CD4-positive, alpha-beta memory T cell (primary cell): ENCODE data around the gene RPS6KB2. TPM values are rescaled to one million over a fixed set of nuclear protein-coding genes. Genes with fewer than 3 reads are reported as not detected.

Experiments used
- CTCF ChIA-PET: fragments of 350-600 bp; sonication (Branson Sonifier 250); formaldehyde crosslinking; loops from one replicate; lab custom pipeline; 2021; ENCODE audit warnings: inconsistent platforms; ENCODE audit not compliant: partially characterized antibody; lab: Charles Lee
- POLR2A ChIA-PET: fragments of 350-600 bp; sonication (Branson Sonifier 250); formaldehyde crosslinking; loops from one replicate; lab custom pipeline; 2021; ENCODE audit not compliant: partially characterized antibody; lab: Charles Lee
- DNase-seq, 5 donors: peaks; one replicate each; pipeline versions ENCODE4 v3.0.0 to v3.0.0-alpha.2; 2020 to 2022; ENCODE audit warnings: mixed read lengths in 1 of 5
- H3K27ac ChIP-seq: one replicate; pipeline ENCODE4 v1.7.0; 2013; ENCODE audit warnings: low read depth, low read length
- H3K27me3 ChIP-seq: 2 replicates; pipeline ENCODE4 v1.7.0; 2013; ENCODE audit warnings: mild to moderate bottlenecking, low read length, moderate library complexity; ENCODE audit not compliant: insufficient read depth
- H3K36me3 ChIP-seq: 2 replicates; pipeline ENCODE4 v1.7.0; 2013; ENCODE audit warnings: mild to moderate bottlenecking, low read length, moderate library complexity; ENCODE audit not compliant: insufficient read depth
- H3K4me1 ChIP-seq: 2 replicates; pipeline ENCODE4 v1.7.0; 2013; ENCODE audit warnings: mild to moderate bottlenecking, low read length, moderate library complexity; ENCODE audit not compliant: insufficient read depth
- H3K4me3 ChIP-seq, 2 donors: one replicate each; pipeline ENCODE4 v1.7.0; 2013; ENCODE audit warnings: low read length in 2 of 2, mild to moderate bottlenecking in 1 of 2
- H3K9me3 ChIP-seq, 2 donors: one replicate each; pipeline ENCODE4 v1.7.0; 2013; ENCODE audit warnings: low read length in 2 of 2, control low read depth in 1 of 2; ENCODE audit not compliant: control insufficient read depth in 1 of 2
- H3K27ac Mint-ChIP-seq, 7 donors: one replicate each; pipeline ENCODE4 v1.8.0; 2020 to 2021; ENCODE audit warnings: mixed read lengths in 7 of 7, mild to moderate bottlenecking in 6 of 7, inconsistent platforms in 3 of 7, moderate library complexity in 3 of 7
- H3K27me3 Mint-ChIP-seq, 2 donors: one replicate each; pipeline ENCODE4 v1.8.0; 2020 to 2021; ENCODE audit warnings: mixed read lengths in 2 of 2
- H3K36me3 Mint-ChIP-seq, 2 donors: one replicate each; pipeline ENCODE4 v1.8.0; 2020 to 2021; ENCODE audit warnings: mixed read lengths in 2 of 2, inconsistent platforms in 1 of 2, mild to moderate bottlenecking in 1 of 2
- H3K4me1 Mint-ChIP-seq, 4 donors: one replicate each; pipeline ENCODE4 v1.8.0; 2020 to 2021; ENCODE audit warnings: mixed read lengths in 4 of 4, mild to moderate bottlenecking in 1 of 4
- H3K4me3 Mint-ChIP-seq, 8 donors: one replicate each; pipeline ENCODE4 v1.8.0; 2020 to 2021; ENCODE audit warnings: mixed read lengths in 8 of 8, mild to moderate bottlenecking in 7 of 8, moderate library complexity in 6 of 8, inconsistent platforms in 3 of 8
- H3K9me3 Mint-ChIP-seq, 8 donors: one replicate each; pipeline ENCODE4 v1.8.0; 2020 to 2021; ENCODE audit warnings: mixed read lengths in 8 of 8, mild to moderate bottlenecking in 5 of 8, inconsistent platforms in 3 of 8, moderate library complexity in 1 of 8
- intact Hi-C: fragments of 100-400 bp; cut with micrococcal nuclease; formaldehyde crosslinking; loops from one replicate; pipeline ENCODE4 v1.15.1; 2023
- polyA plus RNA-seq, 2 donors: library from polyadenylated mRNA; unstranded; fragments of 300-500 nt; fragmentation: Illumina TruSeq; gene quantifications; one replicate each; pipeline ENCODE4 v1.2.3, GENCODE V29; 2021
- total RNA-seq, 2 experiments: library from RNA; stranded (reverse); gene quantifications; one replicate each; pipeline ENCODE4 v1.2.3, GENCODE V29; 2021

RPS6KB2 gene
- total and polyA plus RNA-seq, 4 experiments from 2014 or later, result 55.2 to 79.9 (median 68.2) TPM

DNA sequence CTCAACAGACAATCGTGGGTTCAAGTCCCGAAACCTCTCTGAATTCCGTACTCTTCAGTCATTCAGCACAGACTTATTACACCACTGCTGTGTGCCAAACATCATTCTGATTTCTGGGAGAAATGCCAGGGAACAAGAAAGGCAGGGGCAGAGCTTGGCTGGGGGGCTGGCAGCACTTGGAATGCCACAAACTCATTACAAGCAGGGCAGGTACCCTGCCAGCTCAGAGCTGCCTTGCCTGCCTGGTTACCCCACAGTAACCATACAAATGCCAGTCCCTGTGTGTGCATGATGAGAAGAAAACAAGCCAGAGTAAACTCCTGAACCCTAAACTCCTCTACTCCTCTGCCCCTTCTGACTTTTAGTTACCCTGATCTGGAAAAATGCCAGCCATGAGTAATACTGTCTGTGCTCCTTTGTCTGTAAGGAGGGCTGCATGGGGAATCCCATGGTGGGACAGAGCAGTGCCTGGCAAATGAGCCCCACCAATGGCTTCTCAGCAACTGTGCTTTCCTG lies 43.4 kb upstream of the RPS6KB2 start:
- POLR2A ChIA-PET, result interaction anchor here (1.0 to 19.7 kb wide), 2 partner anchors 13 to 31 kb away, joined by 3 to 449 read pairs; partner anchors contain the start of gene POLD4
- H3K4me1 ChIP-seq, result peaks cover 6% of the 10 kb centered on the region
- DNase-seq, result peak in 1 of 5 donors; percentile 9

DNA sequence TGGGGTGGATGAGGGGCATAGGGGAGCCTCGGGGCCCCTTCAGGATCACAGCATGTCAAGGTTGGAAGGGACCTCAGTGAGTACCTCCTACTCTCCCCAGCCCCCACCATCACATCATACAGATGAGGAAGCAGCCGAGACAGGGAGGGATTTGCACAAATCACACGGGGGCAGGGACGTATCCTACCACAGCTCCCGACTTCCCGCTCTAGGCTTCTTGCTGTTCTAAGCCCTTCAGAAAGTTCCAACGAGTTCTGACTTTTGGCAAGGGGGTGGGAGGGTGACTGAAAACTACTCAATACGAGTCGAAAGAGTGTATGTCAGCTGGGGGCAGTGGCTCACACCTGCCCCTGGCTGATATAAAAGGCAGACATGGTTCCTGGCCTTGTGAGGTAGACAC lies 41.2 kb upstream of the RPS6KB2 start:
- no peak overlapping the region for H3K4me3 Mint-ChIP-seq
- ChIA-PET CTCF (interaction anchor here (0.6 to 24.8 kb wide), 9 partner anchors 13 to 198 kb away, joined by 3 to 1065 read pairs (median 5); partner anchors contain the start of genes CLCF1, POLD4 and PPP1CA), POLR2A (interaction anchor here (1.1 to 19.7 kb wide), 8 partner anchors 9 to 118 kb away, joined by 3 to 449 read pairs (median 5); partner anchors contain the start of genes CLCF1, PITPNM1, POLD4 and PPP1CA)
- H3K4me1 ChIP-seq, result peaks cover 16% of the 10 kb centered on the region
- no peak overlapping the region for H3K4me3 ChIP-seq
- peaks cover 0 to 1% of the 10 kb centered on the region in 2 donors for H3K27me3 Mint-ChIP-seq
- peaks cover 14 to 27% (median 22%) of the 10 kb centered on the region in 4 donors for H3K4me1 Mint-ChIP-seq
- H3K36me3 ChIP-seq, result no peaks in the 10 kb centered on the region
- no peak for DNase-seq
- peak overlapping the region in 2 of 7 donors; percentile 2 to 47 for H3K27ac Mint-ChIP-seq
- no peaks in the 10 kb centered on the region for H3K9me3 Mint-ChIP-seq
- intact Hi-C loops, result no loop called here
- no peaks in the 10 kb centered on the region for H3K27me3 ChIP-seq
- no peaks in the 10 kb centered on the region for H3K9me3 ChIP-seq
- H3K36me3 Mint-ChIP-seq, result peaks cover 0 to 3% of the 10 kb centered on the region in 2 donors
- no peak overlapping the region for H3K27ac ChIP-seq

More for the DNA sequence above, 43.4 kb upstream of the RPS6KB2 start:
- Mint-ChIP-seq H3K4me1 (peaks cover 11 to 19% (median 16%) of the 10 kb centered on the region in 4 donors), H3K27ac (no peak overlapping the region), H3K36me3 (peaks cover 0 to 3% of the 10 kb centered on the region in 2 donors), H3K9me3 (no peaks in the 10 kb centered on the region), H3K4me3 (no peak overlapping the region), H3K27me3 (peaks cover 0 to 1% of the 10 kb centered on the region in 2 donors)
- Histone ChIP-seq H3K9me3 (no peaks in the 10 kb centered on the region), H3K36me3 (no peaks in the 10 kb centered on the region), H3K27ac (no peak overlapping the region), H3K27me3 (no peaks in the 10 kb centered on the region), H3K4me3 (no peak overlapping the region)
- intact Hi-C loops, result no loop called here
- CTCF ChIA-PET, result interaction anchor here (1.1 to 24.8 kb wide), 4 partner anchors 11 to 39 kb away, joined by 3 to 1065 read pairs (median 74); partner anchors contain the start of genes CLCF1 and POLD4

DNA sequence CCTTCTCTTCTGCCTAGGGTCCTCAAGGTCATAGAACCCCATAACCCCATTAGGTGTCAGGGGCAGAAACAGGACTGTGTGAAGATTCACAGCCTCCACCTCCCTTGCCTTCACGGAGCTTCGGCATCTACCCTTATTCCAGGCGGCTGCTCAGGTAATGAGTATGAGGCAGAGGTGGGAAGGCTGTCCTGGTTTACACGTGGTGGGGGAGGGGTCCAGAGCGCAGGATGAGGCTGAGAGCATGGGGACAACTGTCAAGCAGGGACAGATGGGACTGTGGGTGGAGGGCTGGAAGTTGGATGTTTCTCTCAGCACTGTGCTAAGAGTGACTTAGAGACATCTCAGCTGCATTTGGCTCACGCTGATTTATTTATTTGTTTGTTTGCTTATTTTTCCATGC lies 40.8 kb upstream of the RPS6KB2 start:
- peaks cover 16 to 28% (median 23%) of the 10 kb centered on the region in 4 donors for H3K4me1 Mint-ChIP-seq
- peak overlapping the region in 4 of 7 donors; percentile 2 to 89 (median 26) for H3K27ac Mint-ChIP-seq
- no peaks in the 10 kb centered on the region for H3K9me3 ChIP-seq
- DNase-seq, result no peak
- intact Hi-C loops, result no loop called here
- H3K4me3 Mint-ChIP-seq, result peak overlapping the region in 1 of 8 donors; percentile 35
- H3K27ac ChIP-seq, result no peak overlapping the region
- ChIA-PET CTCF (interaction anchor here (0.6 to 24.8 kb wide), 7 partner anchors 14 to 198 kb away, joined by 3 to 1065 read pairs (median 4); partner anchors contain the start of genes CLCF1, POLD4 and PPP1CA), POLR2A (interaction anchor here (1.1 to 19.7 kb wide), 8 partner anchors 9 to 118 kb away, joined by 3 to 449 read pairs (median 5); partner anchors contain the start of genes CLCF1, PITPNM1, POLD4 and PPP1CA)
- peaks cover 0 to 1% of the 10 kb centered on the region in 2 donors for H3K27me3 Mint-ChIP-seq
- H3K36me3 ChIP-seq, result no peaks in the 10 kb centered on the region
- no peaks in the 10 kb centered on the region for H3K27me3 ChIP-seq
- peaks cover 0 to 5% of the 10 kb centered on the region in 2 donors for H3K36me3 Mint-ChIP-seq
- H3K4me3 ChIP-seq, result no peak overlapping the region
- H3K9me3 Mint-ChIP-seq, result no peaks in the 10 kb centered on the region
- H3K4me1 ChIP-seq, result peaks cover 15% of the 10 kb centered on the region

DNA sequence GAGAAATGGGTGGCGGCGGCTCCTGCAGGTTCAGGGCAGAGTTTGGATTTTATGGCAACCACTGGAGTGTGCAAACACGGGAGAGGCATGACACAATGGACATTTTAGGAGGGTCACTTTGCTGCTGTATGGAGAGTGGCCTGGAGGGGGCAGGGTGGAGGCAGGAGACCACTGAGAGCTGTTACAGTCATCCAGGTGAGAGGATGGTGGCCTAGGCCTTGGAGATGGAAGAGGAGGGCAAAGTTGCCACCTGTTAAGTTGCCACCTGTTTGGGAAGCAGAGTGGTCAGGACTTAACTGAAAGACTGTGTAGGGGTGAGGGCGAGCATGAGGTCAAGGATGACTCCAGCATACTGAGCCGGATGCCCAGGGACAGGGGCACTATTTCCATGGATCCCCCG lies 38.8 kb upstream of the RPS6KB2 start:
- Histone ChIP-seq H3K9me3 (no peaks in the 10 kb centered on the region), H3K36me3 (no peaks in the 10 kb centered on the region), H3K4me3 (no peak overlapping the region), H3K27ac (no peak overlapping the region), H3K27me3 (no peaks in the 10 kb centered on the region), H3K4me1 (peaks cover 16% of the 10 kb centered on the region)
- ChIA-PET CTCF (interaction anchor here (1.0 to 24.8 kb wide), 4 partner anchors 12 to 87 kb away, joined by 3 to 1065 read pairs (median 22); partner anchors contain the start of genes POLD4, PPP1CA and TBC1D10C), POLR2A (interaction anchor here (0.7 to 21.5 kb wide), 6 partner anchors 12 to 116 kb away, joined by 3 to 2262 read pairs (median 6); partner anchors contain the start of genes CARNS1, PITPNM1, POLD4 and PPP1CA)
- H3K27ac Mint-ChIP-seq, result peak overlapping the region; percentile 64 to 92 (median 80)
- peak overlapping the region; percentile 40 to 87 (median 75) for H3K4me3 Mint-ChIP-seq
- H3K36me3 Mint-ChIP-seq, result peaks cover 4 to 10% of the 10 kb centered on the region in 2 donors
- H3K9me3 Mint-ChIP-seq, result peaks cover 0 to 1% (median 0%) of the 10 kb centered on the region in 8 donors
- peaks cover 21 to 41% (median 33%) of the 10 kb centered on the region in 4 donors for H3K4me1 Mint-ChIP-seq
- H3K27me3 Mint-ChIP-seq, result peaks cover 0 to under 1% of the 10 kb centered on the region in 2 donors
- intact Hi-C loops, result loop anchor here (1.0 kb wide), 2 partner anchors 80 to 117 kb away; partner anchors contain the start of gene TMEM134
- peak; percentile 47 to 57 (median 54) for DNase-seq

DNA sequence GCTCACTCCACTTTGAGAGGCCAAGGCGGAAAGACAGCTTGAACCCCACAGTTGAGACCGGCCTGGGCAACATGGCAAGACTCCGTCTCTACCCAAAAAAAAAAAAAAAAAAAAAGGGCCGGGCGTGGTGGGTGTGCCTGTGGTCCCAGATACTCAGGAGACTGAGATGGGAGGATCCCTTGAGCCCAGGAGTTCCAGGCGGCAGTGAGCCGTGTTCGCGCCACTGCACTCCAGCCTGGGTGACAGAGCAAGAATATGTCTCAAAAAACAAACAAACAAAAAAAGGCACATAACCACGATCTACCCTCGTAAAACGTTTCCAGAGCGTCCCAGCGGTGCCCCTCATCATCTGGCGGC lies 37.4 kb upstream of the RPS6KB2 start:
- Histone ChIP-seq H3K36me3 (peaks cover 3% of the 10 kb centered on the region), H3K4me1 (peaks cover 16% of the 10 kb centered on the region), H3K27ac (peak overlapping the region; percentile 79), H3K9me3 (no peaks in the 10 kb centered on the region), H3K4me3 (peak overlapping the region; percentile 63 to 75), H3K27me3 (no peaks in the 10 kb centered on the region)
- CTCF ChIA-PET, result interaction anchor here (1.4 to 24.8 kb wide), 12 partner anchors 9 to 123 kb away, joined by 3 to 1065 read pairs (median 6); partner anchors contain the start of genes AIP, POLD4, PPP1CA and PTPRCAP
- intact Hi-C loops, result loop anchor here (1.0 kb wide), 1 partner anchor 93 kb away; no protein-coding TSS in a partner anchor
- H3K4me3 Mint-ChIP-seq, result peak overlapping the region; percentile 87 to 93 (median 91)
- POLR2A ChIA-PET, result interaction anchor here (1.1 to 21.5 kb wide), 22 partner anchors 8 to 119 kb away, joined by 3 to 2262 read pairs (median 8); partner anchors contain the start of genes AIP, CARNS1, CDK2AP2 and CLCF1
- no peak for DNase-seq
- peaks cover 21 to 41% (median 33%) of the 10 kb centered on the region in 4 donors for H3K4me1 Mint-ChIP-seq
- H3K9me3 Mint-ChIP-seq, result peaks cover 0 to 1% (median 0%) of the 10 kb centered on the region in 8 donors
- H3K27ac Mint-ChIP-seq, result peak overlapping the region; percentile 75 to 94 (median 86)
- H3K36me3 Mint-ChIP-seq, result peaks cover 4 to 12% of the 10 kb centered on the region in 2 donors
- no peaks in the 10 kb centered on the region for H3K27me3 Mint-ChIP-seq

DNA sequence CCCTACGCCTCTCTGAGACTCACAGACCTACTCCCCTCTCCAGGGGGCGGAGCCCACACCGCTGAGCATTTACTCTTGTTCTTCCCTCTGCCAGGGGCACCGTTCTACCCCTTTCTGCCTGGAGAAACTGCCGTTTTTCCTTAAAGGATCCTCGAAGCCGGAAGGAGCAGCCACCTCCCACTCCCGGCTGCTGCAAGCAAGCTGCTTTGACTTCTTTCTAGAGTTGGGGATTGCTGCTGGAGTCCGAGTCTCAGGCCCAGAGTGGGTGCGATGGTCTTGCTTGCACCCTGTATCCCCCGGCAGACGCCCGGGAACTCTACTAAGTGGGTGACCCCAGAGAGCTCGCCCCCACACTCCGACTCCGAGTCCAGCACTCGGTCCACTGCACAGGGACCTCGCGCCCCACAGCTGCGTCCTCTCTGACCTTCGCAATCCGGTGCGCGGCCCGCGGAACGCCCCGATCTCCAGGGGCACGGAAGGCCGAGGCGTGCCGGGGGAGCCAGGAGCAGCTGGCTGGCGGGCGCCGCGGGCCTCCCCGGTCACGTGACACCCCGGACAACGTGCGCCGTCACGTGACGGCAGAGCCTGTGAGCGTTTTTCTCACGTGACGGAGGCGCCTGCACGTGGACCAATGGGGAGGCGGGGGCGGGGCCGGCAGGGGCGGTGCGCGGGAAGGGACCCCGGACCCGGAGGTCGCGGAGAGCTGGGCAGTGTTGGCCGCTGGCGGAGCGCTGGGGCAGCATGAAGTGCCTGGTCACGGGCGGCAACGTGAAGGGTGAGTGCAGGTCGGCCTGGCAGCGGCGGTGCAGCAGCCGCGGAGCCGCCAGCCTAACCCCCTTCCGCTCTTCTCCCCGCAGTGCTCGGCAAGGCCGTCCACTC lies 36.8 kb upstream of the RPS6KB2 start, which contains the start of gene RAD9A:
TSS of gene RAD9A (plus strand) at position 683 of the 879 bp plus-strand sequence. CDS start at position 742, 59 bp downstream.
- peaks cover 3% of the 10 kb centered on the region for H3K36me3 ChIP-seq
- Mint-ChIP-seq H3K4me1 (peaks cover 23 to 46% (median 36%) of the 10 kb centered on the region in 4 donors), H3K27me3 (no peaks in the 10 kb centered on the region), H3K36me3 (peaks cover 8 to 14% of the 10 kb centered on the region in 2 donors), H3K27ac (peak within 1 kb of the TSS; percentile 82 to 94 (median 87)), H3K4me3 (peak within 1 kb of the TSS; percentile 87 to 93 (median 91)), H3K9me3 (peaks cover 0 to 1% (median 0%) of the 10 kb centered on the region in 8 donors)
- no peaks in the 10 kb centered on the region for H3K27me3 ChIP-seq
- H3K4me1 ChIP-seq, result peaks cover 18% of the 10 kb centered on the region
- peak within 1 kb of the TSS; percentile 79 for H3K27ac ChIP-seq
- intact Hi-C loops, result loop anchor here (1.0 kb wide), 2 partner anchors 10 to 93 kb away; partner anchors contain the start of gene PPP1CA
- no peaks in the 10 kb centered on the region for H3K9me3 ChIP-seq
- ChIA-PET POLR2A (interaction anchor here (0.9 to 21.5 kb wide), 33 partner anchors 9 to 151 kb away, joined by 3 to 2262 read pairs (median 7); partner anchors contain the start of genes AIP, CARNS1, CDK2AP2 and CLCF1), CTCF (interaction anchor here (1.4 to 24.8 kb wide), 12 partner anchors 9 to 124 kb away, joined by 3 to 1065 read pairs (median 6); partner anchors contain the start of genes AIP, POLD4, PPP1CA and PTPRCAP)
- peak; percentile 86 to 93 (median 89) for DNase-seq
- H3K4me3 ChIP-seq, result peak within 1 kb of the TSS; percentile 63 to 75
